GM19193 (cell line): ENCODE data around the gene SFXN5.

Experiments
- POLR2A ChIP-seq: IDR thresholded peaks from 4 replicates; pipeline ENCODE4 v1.6.1; 2011; ENCODE audit not compliant: insufficient read depth, insufficient read length; ENCODE audit errors: extremely low read depth

The SFXN5 gene

DNA sequence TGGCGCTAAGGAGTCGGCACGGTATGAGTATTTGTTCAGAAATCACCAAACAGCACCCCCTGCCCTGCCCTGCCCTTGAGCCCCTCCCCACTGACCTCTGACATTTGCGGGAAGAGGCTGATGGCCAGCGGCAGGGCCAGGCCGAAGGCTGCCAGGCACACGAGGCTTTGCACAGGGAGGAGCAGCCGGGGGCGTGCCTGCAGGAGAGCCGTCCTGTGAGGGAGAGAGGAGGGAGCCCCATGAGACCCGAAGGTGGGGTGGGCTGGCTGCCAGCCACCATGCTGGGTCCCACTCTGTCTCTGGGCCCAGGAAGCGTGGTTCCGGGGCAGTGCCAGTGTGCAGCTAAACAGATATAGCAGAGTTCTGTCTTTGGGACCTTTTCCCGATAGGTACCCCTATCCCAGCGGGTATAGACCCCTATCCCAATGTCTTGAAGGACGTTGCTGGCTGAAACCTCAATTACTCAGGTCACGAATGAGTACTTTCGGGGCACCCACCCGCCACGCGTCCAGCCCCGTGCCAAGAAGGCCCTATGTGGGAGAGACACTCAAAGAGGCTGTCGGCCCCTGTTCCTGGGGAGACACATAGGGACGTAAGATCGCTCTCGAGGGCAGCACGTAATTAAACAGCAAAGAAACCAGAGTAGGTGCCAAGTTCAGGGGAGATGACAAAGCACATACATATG is 110.3 kb downstream of the SFXN5 start:
- TF ChIP-seq POLR2A: no peak

DNA sequence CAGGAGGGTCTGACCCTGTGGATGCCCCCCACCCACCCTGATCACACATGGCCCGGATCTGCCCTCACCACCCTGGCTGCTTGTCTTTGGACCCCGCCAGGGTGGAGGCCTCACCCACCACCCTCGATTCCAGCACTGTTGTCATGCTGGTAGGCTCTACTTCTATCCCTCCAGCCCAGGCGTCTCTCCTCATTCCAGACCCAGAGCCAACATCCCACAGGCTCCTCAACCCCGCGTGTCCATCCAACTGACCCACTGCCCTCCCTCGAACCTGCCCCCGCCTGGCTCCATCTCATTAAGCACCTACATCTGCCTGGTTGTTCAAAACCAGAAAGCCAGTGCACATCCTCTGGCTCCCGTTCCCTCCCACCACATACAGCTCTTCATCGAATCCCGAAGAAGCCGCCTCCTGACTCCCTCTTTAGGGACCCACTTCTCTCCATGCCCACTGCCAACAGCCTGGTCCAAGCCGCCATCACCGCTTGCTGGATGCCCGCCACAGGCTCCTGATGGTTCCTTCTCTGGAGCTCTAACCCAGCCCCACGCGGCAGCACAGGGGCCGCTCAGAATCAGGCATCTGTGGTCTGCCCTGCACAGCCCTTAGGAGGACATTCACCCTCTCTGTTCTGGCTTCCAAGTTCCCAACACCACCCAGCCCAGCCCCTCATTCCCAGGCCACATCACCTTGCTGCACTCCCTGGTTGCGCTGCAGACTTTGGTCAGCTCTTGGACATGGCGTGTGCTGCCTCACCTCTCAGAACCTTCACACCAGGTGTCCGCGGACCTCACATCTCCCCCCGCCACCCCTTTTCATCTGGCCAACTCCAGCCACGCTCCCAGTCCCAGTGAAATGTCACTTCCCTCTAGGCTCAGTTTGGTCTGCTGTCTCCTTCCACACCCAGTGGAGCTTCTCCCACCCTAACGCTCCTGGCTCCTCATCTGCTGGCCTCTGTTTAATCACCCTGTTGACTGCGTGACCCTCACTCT is 111.2 kb downstream of the SFXN5 start:
- TF ChIP-seq POLR2A: no peak

DNA sequence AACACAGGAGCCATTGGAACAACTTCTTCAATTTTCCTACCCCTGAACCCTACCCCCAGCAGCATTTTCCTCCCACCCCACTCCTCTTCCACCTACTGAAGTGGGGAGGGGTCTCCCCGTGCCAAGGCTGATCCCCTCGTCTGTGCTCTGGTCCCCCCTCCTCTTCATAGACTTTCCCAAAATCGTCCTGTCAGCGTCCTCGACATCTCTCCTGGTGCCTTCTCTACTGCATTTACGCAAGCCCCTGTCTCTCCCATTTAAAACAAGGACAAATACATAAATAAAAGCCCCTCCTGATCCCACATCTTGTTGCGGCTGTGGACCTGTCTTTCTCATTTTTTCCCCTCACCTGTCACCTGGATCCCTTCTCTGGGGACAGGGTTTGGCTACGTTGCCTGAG is 112.0 kb downstream of the SFXN5 start:
- no peak for TF ChIP-seq POLR2A

DNA sequence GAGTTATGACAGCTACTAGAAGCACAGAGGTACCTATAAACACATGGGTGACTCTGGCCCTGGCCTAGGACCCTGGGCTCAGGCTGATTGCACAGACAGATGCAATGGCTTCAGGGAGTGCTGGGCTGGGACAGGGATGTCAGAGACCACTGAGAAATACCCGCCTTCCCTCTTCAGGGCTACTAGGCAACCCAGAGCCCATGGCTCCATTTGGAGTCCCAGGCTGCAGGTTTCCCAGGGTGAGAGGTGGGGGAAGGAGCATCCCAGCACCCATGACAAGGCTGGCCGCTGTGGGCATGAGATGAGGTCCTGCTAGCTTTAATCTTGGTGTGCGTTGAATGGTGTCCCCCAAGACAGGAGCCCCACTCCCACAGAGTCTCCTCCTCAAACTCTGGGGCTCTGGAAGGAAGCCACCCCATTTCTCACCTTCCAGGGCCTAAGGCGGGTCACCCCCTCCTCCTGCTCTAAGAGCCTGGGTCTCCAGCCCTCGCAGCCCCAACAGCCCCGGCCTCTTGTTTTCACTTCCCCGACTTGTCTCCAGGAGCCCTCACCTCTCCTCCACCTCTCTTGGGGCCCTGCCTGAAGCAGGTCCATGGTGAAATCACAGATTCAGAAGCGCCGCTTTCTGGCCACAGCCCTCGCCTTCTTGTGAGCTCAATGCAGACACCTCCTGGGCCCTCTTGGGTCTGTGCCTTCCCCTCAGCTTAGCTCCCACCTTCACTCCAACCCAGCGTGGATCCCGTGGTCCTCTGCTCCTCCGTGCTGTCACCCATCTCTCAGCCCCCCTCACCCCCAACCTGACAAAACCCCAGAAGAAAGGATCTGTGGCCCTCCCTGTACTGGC is 112.7 kb downstream of the SFXN5 start:
- no peak for TF ChIP-seq POLR2A

DNA sequence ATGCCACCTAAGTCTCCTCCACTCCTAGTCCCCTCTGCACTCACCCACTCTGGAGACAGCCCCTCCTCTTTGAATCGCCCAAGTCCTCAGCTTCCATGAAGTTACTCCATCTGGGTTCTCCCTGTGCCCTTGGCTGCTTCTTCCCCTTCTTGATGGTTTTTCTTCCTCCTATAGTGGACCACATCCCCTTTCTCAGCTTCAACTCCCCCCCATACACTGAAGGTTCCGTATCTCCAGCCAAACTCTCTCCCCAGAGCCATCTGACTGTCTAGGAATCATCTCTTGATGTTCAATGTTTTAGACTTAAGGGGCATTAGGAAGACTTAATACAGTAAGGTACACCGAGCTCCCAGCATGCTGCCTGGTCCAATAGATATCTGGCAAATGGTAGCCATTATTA is 114.6 kb downstream of the SFXN5 start:
- no peak for TF ChIP-seq POLR2A

DNA sequence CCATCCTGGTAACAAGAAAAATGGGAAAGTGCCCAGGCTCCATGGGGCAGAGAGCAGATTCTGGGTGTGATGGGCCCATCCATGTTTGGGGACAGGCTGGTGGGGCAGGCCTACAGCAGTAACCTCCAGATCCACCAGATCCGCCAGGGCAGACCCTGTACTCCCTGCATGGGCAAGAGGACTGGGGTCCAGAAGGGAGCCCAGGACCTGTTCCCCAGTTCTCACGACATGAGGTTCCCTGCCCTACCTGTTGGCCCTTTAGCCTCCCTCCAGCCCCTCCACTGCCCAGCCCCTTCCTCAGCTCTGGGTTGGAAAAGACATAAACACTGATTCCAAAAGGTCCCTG is 115.5 kb downstream of the SFXN5 start:
- TF ChIP-seq POLR2A: no peak

DNA sequence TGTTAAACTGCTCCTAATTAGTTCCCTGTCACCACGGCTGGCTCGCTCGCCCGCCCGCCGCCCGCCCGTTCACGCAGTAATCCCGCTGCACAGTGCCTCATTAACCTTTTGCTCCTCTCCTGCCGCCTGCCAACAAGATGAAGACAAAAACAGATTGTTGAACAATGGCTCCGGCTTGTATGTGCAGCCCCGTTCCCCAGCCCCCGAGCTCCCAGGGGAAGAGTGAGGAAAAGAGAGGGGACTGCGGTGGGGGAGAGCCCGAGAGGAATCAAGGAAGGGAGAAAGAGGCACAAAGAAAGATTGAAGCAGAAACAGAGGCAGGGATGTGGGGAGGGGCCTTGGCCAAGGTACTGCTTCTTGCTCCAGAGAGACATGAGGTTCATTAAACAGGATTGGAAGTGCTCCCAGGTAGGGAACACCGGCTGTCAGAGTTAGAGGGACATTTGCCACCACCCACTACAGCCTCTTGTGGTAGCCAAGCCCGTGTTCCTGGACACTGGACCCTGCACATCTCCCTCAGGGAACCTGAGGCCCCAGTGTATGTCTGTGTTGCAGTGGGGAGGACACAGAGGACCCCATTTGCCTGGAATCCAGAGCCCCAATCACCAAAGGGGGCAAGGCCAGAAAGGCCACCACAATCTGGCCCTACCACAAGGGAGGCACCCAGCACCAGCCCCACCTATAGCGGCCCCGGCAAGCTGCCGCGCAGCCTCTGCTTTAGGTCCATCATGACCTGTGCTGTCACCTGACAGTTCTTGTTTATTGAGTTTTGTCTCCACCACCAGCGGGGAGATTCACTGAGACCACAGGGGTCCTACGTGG is 116.1 kb downstream of the SFXN5 start:
- no peak for TF ChIP-seq POLR2A

DNA sequence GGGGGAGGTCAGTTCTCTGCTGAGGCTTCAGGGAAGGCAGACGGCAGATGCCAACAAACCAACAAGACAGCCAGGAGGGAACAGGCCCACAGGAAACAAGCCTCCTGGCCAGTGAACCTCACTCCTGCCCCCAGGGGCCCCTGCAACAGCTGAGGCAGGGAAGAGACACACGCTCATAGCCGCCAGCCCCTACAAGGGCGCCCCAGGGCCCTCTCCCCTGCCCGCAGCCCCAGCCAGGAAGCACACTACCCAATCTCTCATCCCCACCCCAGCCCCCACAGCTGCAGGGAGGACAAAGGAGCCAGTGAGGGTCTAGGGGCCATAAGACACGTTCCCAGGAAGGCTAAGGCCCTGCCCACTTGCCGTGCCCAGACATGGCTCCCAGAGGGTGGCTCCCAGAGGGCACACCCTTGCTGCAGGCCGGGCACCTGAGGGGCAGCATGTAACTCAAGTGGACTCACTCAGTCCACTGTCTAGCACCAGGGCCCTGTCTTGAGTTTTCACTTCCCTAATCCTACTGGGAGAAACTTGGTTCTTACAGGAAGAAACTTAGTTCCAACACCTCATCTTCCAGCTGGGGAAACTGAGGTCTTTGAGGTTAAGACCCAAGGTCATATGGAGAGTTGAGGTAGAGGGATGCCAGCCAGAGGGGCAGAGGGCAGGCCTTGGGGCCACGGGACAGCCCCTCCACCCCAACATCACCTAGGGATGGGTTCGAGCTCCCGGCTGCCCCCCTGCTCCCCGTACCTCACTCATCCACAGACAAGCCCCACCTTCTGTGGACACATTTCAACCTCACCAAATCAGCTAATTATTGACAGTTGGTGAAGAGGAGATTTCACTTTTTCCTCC is 116.9 kb downstream of the SFXN5 start:
- no peak for TF ChIP-seq POLR2A

DNA sequence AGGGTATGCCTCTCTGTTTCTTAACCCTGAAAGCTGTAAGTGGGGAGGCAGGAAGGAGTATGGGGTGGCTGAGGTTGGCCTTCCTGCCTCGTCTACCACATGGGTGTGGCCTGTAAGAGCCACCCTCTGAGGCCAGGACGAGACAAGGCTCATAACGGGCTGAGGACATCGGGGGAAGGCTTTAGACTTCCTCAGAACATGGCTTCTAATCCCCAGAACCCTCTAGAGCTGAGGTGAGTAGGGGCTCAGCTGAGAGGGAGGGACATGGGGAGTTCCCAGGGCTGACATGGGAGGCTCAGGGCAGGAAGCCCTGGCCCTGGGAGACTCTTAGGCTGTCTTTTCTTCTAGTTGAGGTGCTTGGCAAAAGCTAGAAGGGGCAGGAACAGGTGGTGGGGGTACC is 117.5 kb downstream of the SFXN5 start:
- TF ChIP-seq POLR2A: no peak

DNA sequence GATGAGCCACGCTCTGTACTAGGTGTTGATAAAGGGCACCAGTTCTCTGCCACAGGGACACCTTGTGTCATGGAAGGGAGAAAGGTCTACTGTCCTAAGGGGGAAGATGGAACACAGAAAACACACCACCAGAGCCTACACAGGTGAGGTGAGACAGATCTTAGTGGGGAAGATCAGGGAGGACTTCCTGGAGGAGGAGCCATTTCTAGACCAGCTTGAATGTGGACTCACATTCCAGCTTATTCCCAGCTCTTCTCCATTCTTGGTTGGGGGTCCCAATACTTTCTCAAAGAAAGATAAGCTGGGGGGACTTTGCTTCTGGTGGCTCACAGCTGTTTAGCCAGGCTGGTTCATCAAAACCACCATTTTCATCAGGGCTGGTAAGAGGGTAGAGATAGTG is 118.0 kb downstream of the SFXN5 start:
- no peak for TF ChIP-seq POLR2A

DNA sequence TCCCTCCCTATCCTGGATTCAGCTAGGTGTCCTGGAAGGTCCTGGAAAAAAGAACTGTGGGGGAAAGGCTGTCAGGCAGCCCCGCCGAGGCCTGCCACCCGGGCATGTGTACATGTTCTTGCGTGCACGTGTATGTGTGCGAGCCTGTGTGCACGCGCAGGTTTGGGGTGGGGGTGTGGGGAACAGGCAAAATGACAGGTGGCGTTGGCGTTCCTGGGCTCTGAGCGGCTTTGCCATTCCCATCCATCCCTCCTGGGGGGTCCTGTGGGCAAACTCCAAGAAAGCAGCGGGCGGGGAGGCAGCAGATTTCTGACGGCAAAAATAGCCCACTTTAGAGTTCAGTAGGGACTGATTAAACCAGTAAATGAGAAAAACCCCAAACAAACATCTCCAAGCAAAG is 118.6 kb downstream of the SFXN5 start:
- no peak for TF ChIP-seq POLR2A

DNA sequence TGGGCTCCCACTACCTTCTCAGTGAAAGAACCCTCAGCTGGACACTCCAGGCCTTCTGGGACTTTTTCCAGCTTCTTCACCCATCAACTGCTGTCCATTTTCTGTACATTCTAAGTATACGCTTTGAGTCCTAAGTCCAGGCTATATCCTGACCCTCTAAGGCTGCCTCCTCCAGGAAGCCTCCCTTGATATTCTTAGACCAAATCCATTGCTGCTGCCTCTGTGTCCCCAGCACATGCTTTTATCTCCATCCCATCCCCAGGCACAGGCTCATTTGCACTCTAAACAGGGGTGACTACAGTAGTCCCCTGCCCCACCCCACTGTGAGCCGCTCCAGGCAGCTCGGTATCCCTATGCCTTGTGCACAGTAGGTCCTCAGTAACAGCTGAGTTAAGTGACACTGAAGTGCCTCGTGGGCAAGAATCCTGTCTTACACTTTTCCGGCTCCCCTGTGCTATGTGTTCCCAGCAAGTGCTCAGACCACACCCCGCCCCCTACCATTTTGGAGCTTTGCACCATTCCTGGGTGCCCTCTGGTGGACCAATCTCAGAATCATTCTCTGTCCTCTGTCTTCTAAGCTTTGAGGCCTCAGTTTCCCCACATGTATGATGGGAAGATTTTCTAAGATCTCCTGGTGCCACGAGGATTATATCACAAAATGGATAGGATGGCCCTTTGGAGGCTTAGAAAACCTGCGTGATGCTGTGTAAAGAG is 119.2 kb downstream of the SFXN5 start:
- TF ChIP-seq POLR2A: no peak
